HG02571 (cell line): ENCODE data around the gene ARAP1.

ENCODE experiments used
- ATAC-seq: cut with Tn5 transposase; IDR thresholded peaks from one replicate; pipeline ENCODE4 v1.9.1; 2021; ENCODE audit warnings: mild to moderate bottlenecking, moderate library complexity; ENCODE audit not compliant: unreplicated experiment

The ARAP1 gene

GRCh38 chr11:72685560-72686480 lies 66.4 kb downstream of the ARAP1 start:
- ATAC-seq: no peak

GRCh38 chr11:72684236-72684912 lies 67.8 kb downstream of the ARAP1 start:
- ATAC-seq: no peak

GRCh38 chr11:72683782-72684200 lies 68.4 kb downstream of the ARAP1 start:
- ATAC-seq: no peak

GRCh38 chr11:72682858-72683243 lies 69.4 kb downstream of the ARAP1 start:
- no peak for ATAC-seq

- ATAC-seq: no peak
Observed at GRCh38 chr11:72682238-72682857, 69.9 kb downstream of the ARAP1 start.

GRCh38 chr11:72681226-72682153 lies 70.7 kb downstream of the ARAP1 start:
- ATAC-seq: no peak

GRCh38 chr11:72680624-72681158 lies 71.5 kb downstream of the ARAP1 start:
- no peak for ATAC-seq

- ATAC-seq: no peak
Observed at GRCh38 chr11:72679869-72680268, 72.3 kb downstream of the ARAP1 start.

- no peak for ATAC-seq
Observed at GRCh38 chr11:72678524-72678923, 73.7 kb downstream of the ARAP1 start.

- no peak for ATAC-seq
Observed at GRCh38 chr11:72676861-72677341, 75.3 kb downstream of the ARAP1 start.

GRCh38 chr11:72675221-72675620 lies 77.0 kb downstream of the ARAP1 start:
- no peak for ATAC-seq

GRCh38 chr11:72673943-72674828 lies 78.0 kb downstream of the ARAP1 start, which contains the start of gene PDE2A:
PDE2A (minus strand) TSS chr11:72674422; CDS start chr11:72674207, 215 bp downstream.
- ATAC-seq: no peak

- no peak for ATAC-seq
Observed at GRCh38 chr11:72673284-72673942, 78.8 kb downstream of the ARAP1 start.

- ATAC-seq: no peak
Observed at GRCh38 chr11:72672597-72673238, 79.5 kb downstream of the ARAP1 start.

GRCh38 chr11:72671152-72672099 lies 80.8 kb downstream of the ARAP1 start:
- no peak for ATAC-seq

- ATAC-seq: no peak
Observed at GRCh38 chr11:72670041-72670440, 82.2 kb downstream of the ARAP1 start.

GRCh38 chr11:72669527-72669926 lies 82.7 kb downstream of the ARAP1 start:
- no peak for ATAC-seq
